Measurements from ENCODE around the gene CAPN14.

The CAPN14 gene

GRCh38 chr2:31137211-31138036, 79.9 kb downstream of the CAPN14 start:
- peak overlapping the region; percentile 49 for H3K4me3 ChIP-seq (ENCODE audit: low read length)
- TF ChIP-seq, protein P1, sequence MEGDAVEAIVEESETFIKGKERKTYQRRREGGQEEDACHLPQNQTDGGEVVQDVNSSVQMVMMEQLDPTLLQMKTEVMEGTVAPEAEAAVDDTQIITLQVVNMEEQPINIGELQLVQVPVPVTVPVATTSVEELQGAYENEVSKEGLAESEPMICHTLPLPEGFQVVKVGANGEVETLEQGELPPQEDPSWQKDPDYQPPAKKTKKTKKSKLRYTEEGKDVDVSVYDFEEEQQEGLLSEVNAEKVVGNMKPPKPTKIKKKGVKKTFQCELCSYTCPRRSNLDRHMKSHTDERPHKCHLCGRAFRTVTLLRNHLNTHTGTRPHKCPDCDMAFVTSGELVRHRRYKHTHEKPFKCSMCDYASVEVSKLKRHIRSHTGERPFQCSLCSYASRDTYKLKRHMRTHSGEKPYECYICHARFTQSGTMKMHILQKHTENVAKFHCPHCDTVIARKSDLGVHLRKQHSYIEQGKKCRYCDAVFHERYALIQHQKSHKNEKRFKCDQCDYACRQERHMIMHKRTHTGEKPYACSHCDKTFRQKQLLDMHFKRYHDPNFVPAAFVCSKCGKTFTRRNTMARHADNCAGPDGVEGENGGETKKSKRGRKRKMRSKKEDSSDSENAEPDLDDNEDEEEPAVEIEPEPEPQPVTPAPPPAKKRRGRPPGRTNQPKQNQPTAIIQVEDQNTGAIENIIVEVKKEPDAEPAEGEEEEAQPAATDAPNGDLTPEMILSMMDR (conservative IDR thresholded peaks at IDR 0.05; ENCODE audit: low read depth, low read length), result peak; percentile 18
- DNase-seq (ENCODE audit: low read depth), result no peak

DNA sequence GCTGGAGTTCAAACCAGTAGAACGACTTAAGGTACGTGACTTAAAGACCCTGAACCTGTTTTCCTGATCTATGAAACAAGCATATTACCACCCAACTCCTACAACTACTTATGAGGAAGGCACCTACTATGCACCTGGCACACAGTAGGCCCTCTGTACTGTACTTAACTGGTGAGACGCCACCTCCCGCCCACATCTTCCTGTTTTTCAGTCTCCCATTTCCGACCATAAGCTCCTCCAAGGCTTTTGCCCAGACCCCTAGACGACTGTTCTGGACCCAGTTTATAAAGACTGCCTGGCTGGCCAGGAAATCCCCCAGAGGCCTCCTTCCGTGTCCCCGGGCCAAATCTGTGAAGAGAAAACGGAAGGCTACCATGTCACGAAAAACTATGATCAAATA, 80.6 kb downstream of the CAPN14 start:
- no peak for DNase-seq (ENCODE audit: low read depth)
- no peak overlapping the region for H3K4me3 ChIP-seq (ENCODE audit: low read length)
- TF ChIP-seq, protein P1 (conservative IDR thresholded peaks at IDR 0.05; ENCODE audit: low read depth, low read length), result no peak

DNA sequence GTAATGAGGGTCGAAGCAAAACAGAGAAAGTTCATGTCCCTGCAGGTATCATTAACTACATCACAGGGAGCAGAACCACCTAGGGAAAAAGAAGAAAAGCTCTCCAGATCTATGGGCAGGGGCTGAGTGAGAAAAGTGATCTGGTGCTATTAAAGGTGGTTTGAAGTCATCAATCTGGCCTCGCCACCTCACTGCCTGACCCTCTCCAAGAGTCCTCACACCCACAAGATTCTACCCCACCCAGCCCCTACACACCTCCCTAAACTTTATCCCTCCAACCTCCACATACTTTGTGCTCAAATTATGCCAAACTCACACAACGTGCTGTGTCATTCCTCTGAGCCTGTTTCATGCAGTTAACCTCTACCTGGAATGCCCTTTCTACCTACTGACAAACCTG, 81.3 kb downstream of the CAPN14 start:
- H3K4me3 ChIP-seq (ENCODE audit: low read length), result no peak overlapping the region
- TF ChIP-seq, protein P1 (conservative IDR thresholded peaks at IDR 0.05; ENCODE audit: low read depth, low read length), result no peak
- no peak for DNase-seq (ENCODE audit: low read depth)

GRCh38 chr2:31134480-31134879, 82.8 kb downstream of the CAPN14 start:
- TF ChIP-seq, protein P1 (conservative IDR thresholded peaks at IDR 0.05; ENCODE audit: low read depth, low read length), result no peak
- H3K4me3 ChIP-seq (ENCODE audit: low read length), result no peak overlapping the region
- no peak for DNase-seq (ENCODE audit: low read depth)

DNA sequence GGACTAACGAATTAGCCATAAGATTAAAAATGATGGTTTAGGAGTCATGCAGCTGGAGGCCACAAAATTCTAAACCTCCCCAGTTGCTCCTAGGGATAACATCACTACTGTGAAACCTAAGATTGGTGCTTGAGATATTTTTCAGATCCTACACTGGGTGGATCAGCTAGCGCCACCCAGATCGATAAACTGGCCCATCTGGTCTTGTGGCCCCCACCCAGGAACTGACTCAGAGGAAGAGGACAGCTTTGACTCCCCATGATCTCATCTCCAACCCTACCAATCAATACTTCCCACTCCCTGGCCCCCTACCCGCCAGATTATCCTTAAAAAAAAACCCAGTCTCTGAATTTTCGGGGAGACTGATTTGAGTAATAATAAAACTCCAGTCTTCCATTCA, 84.5 kb downstream of the CAPN14 start:
- TF ChIP-seq, protein P1 (conservative IDR thresholded peaks at IDR 0.05; ENCODE audit: low read depth, low read length), result no peak
- H3K4me3 ChIP-seq (ENCODE audit: low read length), result no peak overlapping the region
- no peak for DNase-seq (ENCODE audit: low read depth)

DNA sequence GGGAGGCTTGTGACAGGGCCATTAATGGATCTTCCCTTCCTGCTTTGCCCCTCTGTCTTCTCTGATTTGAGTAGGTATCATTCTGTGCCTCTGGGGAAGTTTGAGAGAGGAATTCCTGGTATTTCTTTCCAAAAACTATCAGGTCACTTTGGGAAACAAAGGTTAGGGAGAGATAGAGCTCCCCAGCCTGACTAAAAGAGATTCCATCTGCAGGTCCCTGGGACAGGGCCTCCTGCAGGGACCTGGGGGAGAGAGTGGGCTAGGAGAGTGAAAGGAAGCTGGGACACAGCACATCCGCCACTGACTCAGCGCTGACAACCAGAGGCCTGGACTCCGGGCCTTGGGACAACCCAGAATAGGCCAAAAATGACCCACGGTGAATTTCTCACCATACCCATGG, 85.4 kb downstream of the CAPN14 start:
- TF ChIP-seq, protein P1 (conservative IDR thresholded peaks at IDR 0.05; ENCODE audit: low read depth, low read length), result no peak
- no peak overlapping the region for H3K4me3 ChIP-seq (ENCODE audit: low read length)

More for the DNA sequence above, 85.4 kb downstream of the CAPN14 start:
- no peak for DNase-seq (ENCODE audit: low read depth)
